ENCODE data around the gene GLS. TPM values are rescaled to one million over a fixed set of nuclear protein-coding genes. Genes with fewer than 3 reads are reported as not detected.

Gene GLS
- total RNA-seq (2022; extraction: Qiagen RNA extraction; ENCODE audit: low read depth) = 131 to 263 TPM (median 184 TPM) in 5 replicates

GRCh38 chr2:190880378-190881083 lies at the start of gene GLS:
GLS (plus strand) TSS chr2:190880821; CDS start chr2:190881085, 264 bp downstream.

GRCh38 chr2:191013932-191014652 lies 133.5 kb downstream of the GLS start, which contains the start of gene STAT1:
STAT1 (minus strand) TSS chr2:191014171; CDS start chr2:191010003, 4,168 bp downstream.

Other genes with a start within 250 kb of the GLS start
- gene NAB1, start 231.7 kb upstream of the GLS start, total RNA-seq (2022; extraction: Qiagen RNA extraction; ENCODE audit: low read depth) = 24.3 to 44.6 TPM (median 32.2 TPM) in 5 replicates
- 57.5 to 66.8 TPM (median 60.8 TPM) in 5 replicates for gene STAT1, start 133.3 kb downstream of the GLS start, total RNA-seq (2022; extraction: Qiagen RNA extraction; ENCODE audit: low read depth)